ENCODE results near the gene ACTR6. TPM values are rescaled to one million over a fixed set of nuclear protein-coding genes. Genes with fewer than 3 reads are reported as not detected.
A peak's percentile ranks its signal among the peaks of the same experiment; 100 is the strongest.

ACTR6 gene
- 10 to 100 TPM; 29.5 to 34.8 TPM for total RNA-seq

DNA sequence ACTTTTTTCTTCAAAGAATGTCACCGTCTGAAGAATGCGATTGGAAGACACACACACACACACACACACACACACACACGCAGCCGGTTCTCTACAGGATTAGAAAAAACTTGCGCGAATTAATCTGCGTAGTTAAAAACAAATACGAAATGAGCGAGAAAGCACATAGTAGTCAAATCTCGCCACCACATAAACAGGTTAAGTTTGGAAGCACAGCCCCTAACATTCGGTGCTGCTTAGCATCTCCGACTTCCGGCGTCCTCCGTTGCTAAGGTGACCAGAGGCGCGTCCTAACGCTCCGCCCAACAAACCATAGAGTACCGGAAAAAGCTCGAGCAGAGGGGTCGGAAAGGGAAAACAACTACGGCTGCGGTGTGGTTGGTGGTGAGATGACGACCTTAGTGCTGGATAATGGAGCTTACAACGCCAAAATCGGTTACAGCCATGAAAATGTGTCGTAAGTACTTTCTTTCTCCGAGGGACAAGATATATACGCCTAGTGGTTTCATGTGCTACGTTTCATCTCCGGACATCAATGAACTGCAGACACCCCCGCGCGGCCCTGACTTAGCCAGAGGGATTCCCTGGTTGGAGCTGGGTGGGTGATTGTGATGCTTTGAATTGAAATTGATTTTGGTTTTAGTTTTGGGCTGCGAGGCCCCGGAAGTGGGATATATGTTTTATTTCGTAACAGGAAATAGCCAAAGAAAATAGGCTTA is at the start of gene ACTR6:
Gene ACTR6, plus strand, starts transcription at position 353 of the 719 bp plus-strand sequence. Its CDS starts 37 bp downstream, at position 390.
- Mint-ChIP-seq H3K36me3 (ENCODE audit: low read depth) (peaks cover 9% of the 10 kb centered on the region), H3K27ac (peak within 1 kb of the TSS; percentile 100), H3K27me3 (ENCODE audit: low read depth) (no peaks in the 10 kb centered on the region), H3K4me1 (ENCODE audit: low read depth) (peaks cover 30% of the 10 kb centered on the region), H3K4me3 (peak within 1 kb of the TSS; percentile 99), H3K9me3 (ENCODE audit: insufficient read depth) (no peaks in the 10 kb centered on the region)
- POLR2A ChIA-PET, result interaction anchor here (0.6 to 3.4 kb wide), 10 partner anchors 10 to 210 kb away, joined by 3 to 37 read pairs (median 4); partner anchors contain the start of genes DEPDC4 and SCYL2
- peak; percentile 81 for ATAC-seq
- DNase-seq, result peak; percentile 98
- CTCF ChIA-PET, result interaction anchor here (0.8 to 2.1 kb wide), 7 partner anchors 9 to 69 kb away, joined by 3 to 9 read pairs (median 4); no protein-coding TSS in a partner anchor

DNA sequence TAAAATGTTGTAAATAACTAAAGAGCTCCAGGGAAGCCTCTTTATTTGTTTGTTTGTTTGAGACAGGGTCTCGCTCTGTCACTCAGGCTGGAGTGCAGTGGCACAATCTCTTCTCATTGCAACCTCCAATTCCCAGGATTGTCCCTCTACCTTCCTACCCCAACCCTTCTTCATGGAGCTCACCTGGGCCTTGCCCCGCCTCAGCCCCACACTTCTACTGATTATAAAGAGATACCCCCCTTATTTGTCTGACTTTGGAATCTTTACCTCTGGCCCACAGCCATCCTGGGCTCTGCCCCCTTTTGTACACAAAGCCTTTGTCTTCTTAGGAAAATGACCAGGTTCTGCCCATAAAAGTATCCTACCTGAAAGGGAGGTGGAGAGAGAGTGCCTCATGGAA is 48.8 kb upstream of the ACTR6 start:
- ChIA-PET CTCF (interaction anchor here (1.1 kb wide), 1 partner anchor 13 kb away, joined by 3 read pairs; no protein-coding TSS in a partner anchor), POLR2A (no interaction called here)
- DNase-seq, result no peak
- Mint-ChIP-seq H3K9me3 (ENCODE audit: insufficient read depth) (no peaks in the 10 kb centered on the region), H3K4me3 (no peak overlapping the region), H3K4me1 (ENCODE audit: low read depth) (peaks cover 9% of the 10 kb centered on the region), H3K27ac (no peak overlapping the region), H3K36me3 (ENCODE audit: low read depth) (peaks cover 2% of the 10 kb centered on the region), H3K27me3 (ENCODE audit: low read depth) (no peaks in the 10 kb centered on the region)
- ATAC-seq, result no peak

DNA sequence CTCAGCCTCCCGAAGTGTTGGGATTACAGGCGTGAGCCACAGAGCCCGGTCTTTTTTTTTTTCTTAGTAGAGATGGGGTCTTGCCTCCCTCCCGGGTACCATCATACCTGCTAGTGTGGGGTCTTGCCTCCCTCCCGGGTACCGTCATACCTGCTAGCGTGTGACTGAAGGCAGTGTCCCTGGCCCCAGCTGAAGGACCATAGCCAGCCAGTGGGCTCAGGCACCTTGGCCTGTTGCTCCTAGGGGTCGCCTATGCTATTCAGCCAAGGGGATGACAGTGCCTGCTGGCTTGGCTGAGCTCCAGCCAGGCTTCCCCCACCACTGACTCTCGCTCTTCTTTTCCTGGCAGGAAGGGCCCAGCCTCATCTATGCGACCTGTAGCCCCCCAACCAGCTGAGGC is 47.5 kb upstream of the ACTR6 start:
- Mint-ChIP-seq H3K27ac (no peak overlapping the region), H3K4me3 (no peak overlapping the region), H3K9me3 (ENCODE audit: insufficient read depth) (no peaks in the 10 kb centered on the region), H3K27me3 (ENCODE audit: low read depth) (no peaks in the 10 kb centered on the region), H3K36me3 (ENCODE audit: low read depth) (peaks cover 2% of the 10 kb centered on the region), H3K4me1 (ENCODE audit: low read depth) (peaks cover 9% of the 10 kb centered on the region)
- ATAC-seq (no peak), DNase-seq (no peak)
- POLR2A ChIA-PET, result no interaction called here
- CTCF ChIA-PET, result interaction anchor here (2.1 to 2.8 kb wide), 2 partner anchors 9 to 11 kb away, joined by 21 to 44 read pairs; no protein-coding TSS in a partner anchor

DNA sequence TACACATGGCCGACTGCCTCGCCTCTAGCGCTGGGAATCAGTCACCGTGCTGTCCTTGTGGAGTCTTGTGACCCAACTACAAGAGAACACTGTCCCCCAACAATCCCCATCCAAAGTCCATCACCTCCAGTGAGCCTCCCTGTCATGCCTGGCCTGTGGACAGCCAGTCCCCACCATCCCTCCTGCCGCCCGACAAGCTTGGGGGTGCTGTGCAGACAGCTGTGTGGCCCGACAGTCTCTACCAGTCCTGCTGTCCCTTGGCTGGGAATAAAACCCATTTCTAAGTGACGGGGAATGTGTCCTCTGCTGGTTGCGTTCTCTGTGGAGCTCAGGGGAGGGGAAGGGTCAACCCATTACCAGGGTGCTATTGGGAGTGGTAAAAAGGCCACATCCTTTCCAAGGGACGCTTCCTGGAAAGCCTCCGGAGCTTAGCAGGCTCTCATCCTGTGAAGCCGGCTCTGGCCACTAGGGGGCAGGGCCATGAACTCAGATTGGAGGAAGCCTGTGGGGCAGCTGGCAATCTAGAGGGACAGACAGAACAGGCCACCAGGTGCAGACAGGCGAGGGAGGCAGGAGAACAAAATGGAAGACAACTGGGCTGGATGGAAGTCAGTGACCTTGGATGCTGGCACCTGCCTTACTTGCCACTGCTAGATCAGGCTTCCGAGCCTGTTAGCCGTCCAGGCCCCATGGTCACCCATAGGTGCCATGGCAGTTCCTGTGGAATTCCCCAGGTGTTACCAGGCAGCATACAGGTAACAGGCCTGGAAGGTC is 46.0 kb upstream of the ACTR6 start:
- ChIA-PET CTCF (interaction anchor here (0.7 to 2.8 kb wide), 23 partner anchors 8 to 250 kb away, joined by 3 to 44 read pairs (median 6); partner anchors contain the start of gene ACTR6), POLR2A (no interaction called here)
- peaks cover 2% of the 10 kb centered on the region for H3K36me3 Mint-ChIP-seq (ENCODE audit: low read depth)
- peak overlapping the region; percentile 59 for H3K27ac Mint-ChIP-seq
- no peak overlapping the region for H3K4me3 Mint-ChIP-seq
- H3K27me3 Mint-ChIP-seq (ENCODE audit: low read depth), result no peaks in the 10 kb centered on the region
- peaks cover 9% of the 10 kb centered on the region for H3K4me1 Mint-ChIP-seq (ENCODE audit: low read depth)
- DNase-seq (peak; percentile 80), ATAC-seq (peak; percentile 78)
- no peaks in the 10 kb centered on the region for H3K9me3 Mint-ChIP-seq (ENCODE audit: insufficient read depth)

DNA sequence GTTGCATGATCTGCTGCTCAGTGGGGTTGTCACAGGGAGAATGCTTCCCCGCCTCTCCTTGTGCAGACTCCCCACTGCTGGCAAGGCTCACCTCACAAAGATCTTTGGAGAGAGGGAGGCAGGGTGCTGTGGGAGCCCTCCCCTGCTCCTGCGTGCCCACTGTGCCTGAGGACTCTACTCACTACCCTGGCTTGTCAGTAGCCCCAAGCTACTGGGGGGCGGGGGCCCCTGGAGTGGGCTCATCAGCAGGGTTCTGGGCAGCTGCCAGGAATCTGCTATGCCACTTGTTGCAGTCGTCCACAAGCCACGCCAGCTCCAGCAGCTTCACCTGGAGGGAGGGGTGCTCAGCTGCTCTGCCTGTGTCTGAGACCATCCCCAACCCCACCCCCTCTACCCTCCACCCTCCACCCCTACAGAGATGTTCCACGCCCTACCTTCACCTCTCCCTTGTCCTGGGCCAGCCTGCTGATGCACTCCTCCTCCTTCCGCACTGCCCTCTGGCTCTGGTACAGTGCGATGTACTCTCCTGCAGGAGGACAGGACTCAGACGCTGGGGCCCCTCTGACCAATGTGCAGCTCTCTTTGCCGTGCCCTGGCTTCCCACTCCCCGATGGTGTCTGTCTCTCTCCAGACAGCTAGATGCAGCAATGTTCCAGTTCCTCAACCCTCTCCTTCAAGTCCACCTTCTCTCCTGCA is 43.7 kb upstream of the ACTR6 start:
- Mint-ChIP-seq H3K27me3 (ENCODE audit: low read depth) (no peaks in the 10 kb centered on the region), H3K9me3 (ENCODE audit: insufficient read depth) (no peaks in the 10 kb centered on the region), H3K4me3 (no peak overlapping the region), H3K36me3 (ENCODE audit: low read depth) (peaks cover 2% of the 10 kb centered on the region), H3K4me1 (ENCODE audit: low read depth) (peaks cover 9% of the 10 kb centered on the region), H3K27ac (peak overlapping the region; percentile 39)
- DNase-seq, result no peak
- ChIA-PET POLR2A (no interaction called here), CTCF (no interaction called here)
- ATAC-seq, result no peak

DNA sequence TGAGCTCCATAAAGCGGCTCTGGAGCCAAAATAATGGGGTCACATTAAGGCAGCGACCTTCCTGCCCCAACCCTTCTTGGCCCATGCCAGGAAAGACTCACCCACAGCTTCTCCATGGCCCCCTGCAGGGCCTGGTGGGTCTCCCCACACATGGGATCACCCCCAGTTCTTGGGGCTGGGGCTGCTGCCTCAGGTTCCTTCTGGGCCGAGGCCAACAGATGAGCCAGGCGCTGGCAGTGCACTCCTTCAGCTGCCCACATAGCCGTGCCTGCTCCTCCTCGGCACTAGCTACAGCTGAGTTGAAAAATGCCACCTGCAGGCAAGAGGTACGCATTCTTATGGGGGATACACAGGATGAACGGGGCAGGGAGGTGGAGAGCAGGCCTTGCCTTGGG is 43.2 kb upstream of the ACTR6 start:
- Mint-ChIP-seq H3K27me3 (ENCODE audit: low read depth) (no peaks in the 10 kb centered on the region), H3K27ac (peak overlapping the region; percentile 39), H3K36me3 (ENCODE audit: low read depth) (peaks cover 2% of the 10 kb centered on the region), H3K9me3 (ENCODE audit: insufficient read depth) (no peaks in the 10 kb centered on the region), H3K4me1 (ENCODE audit: low read depth) (peaks cover 9% of the 10 kb centered on the region), H3K4me3 (no peak overlapping the region)
- POLR2A ChIA-PET, result no interaction called here
- no peak for DNase-seq
- CTCF ChIA-PET, result no interaction called here
- ATAC-seq, result no peak

DNA sequence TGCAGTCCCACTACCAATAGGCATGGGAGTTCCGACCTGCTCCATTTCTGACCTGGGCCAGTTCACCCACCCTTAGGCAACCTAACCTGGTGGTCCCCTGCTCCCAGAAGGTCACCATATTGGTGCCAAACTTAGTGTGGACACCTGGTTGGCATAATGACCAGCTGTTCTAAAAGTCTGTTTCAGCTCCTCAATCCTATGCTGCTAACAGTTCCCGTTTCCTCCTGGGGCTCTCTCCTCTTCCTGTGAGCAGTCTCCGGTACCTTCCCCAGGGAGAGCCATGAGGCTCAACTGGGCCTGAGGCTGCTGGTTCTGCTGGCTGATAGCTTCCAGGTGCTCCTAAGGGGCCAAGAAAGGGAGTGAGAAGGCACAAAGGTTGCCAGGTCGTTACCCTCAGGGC is 42.1 kb upstream of the ACTR6 start:
- Mint-ChIP-seq H3K27me3 (ENCODE audit: low read depth) (no peaks in the 10 kb centered on the region), H3K4me3 (no peak overlapping the region), H3K36me3 (ENCODE audit: low read depth) (peaks cover 4% of the 10 kb centered on the region), H3K4me1 (ENCODE audit: low read depth) (peaks cover 14% of the 10 kb centered on the region), H3K9me3 (ENCODE audit: insufficient read depth) (no peaks in the 10 kb centered on the region), H3K27ac (no peak overlapping the region)
- ChIA-PET POLR2A (no interaction called here), CTCF (no interaction called here)
- ATAC-seq, result no peak
- no peak for DNase-seq

DNA sequence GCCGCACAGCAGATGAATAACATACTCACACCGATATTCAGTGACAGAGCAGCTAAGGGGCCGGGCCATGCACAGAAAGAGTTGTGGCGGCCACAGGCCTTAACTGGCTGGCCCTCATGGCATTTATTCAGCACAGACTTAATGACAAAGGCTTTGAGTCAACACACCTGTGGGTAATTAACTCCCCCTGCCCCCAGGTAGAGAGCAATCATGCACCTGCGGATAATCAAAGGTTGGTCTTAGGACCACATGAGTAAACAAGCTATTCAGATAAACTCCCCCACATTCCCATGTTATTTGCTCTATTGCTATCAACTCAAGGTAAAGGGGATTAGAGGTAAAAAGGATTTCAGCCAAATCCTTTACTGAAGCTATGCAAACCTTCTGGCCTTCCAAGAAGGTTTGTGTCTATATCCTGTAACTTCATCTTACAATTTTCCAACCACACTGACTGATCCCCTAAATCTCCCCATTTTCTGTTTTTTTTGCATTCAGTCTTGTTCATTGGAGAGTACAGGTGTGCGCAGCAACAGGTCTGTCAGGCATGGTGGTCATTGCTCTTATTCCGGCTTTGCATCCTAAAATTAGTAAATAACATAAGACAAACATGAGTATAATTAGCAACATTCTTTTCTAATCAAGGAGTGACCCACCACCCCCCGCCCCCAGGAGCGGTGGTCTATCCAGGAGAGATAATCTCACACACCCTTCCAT is 41.1 kb upstream of the ACTR6 start:
- CTCF ChIA-PET, result no interaction called here
- peaks cover 2% of the 10 kb centered on the region for H3K36me3 Mint-ChIP-seq (ENCODE audit: low read depth)
- no peaks in the 10 kb centered on the region for H3K9me3 Mint-ChIP-seq (ENCODE audit: insufficient read depth)

DNA sequence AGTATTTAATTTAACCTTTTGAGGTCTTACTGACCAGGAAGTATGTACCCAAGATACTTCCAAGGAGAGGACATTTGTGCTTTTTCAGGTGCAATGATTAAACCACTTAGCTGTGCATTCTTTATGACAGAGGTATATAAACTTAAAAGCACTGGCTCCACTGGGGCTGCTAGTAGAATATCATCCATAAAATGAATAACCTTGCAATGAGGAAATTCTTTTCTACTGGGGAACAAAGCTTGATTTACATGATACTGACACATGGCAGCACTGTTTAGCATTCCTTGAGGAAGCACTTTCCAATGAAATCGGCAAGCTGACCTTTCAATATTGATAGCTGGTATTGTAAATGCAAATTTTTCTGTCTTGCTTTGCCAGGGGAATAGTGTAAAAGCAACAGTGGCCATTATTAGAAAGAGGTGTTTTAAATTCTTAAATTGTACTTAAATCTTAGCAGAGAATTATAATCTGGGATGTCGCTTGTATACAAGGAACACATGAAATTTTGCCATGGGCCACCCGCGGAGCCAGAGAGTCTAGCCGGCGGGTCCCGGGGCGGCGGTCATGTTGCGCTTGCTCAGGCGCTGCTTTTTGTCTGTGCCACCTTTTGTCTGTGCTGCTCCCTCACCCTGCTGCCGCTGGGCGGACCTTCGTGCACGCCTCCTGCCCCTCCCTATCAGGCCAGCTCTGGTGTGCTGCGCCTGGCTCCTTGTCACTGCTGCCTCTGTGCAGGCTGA is 37.0 kb upstream of the ACTR6 start:
- ATAC-seq, result peak; percentile 100
- H3K4me3 Mint-ChIP-seq, result peak overlapping the region; percentile 65
- H3K4me1 Mint-ChIP-seq (ENCODE audit: low read depth), result peaks cover 15% of the 10 kb centered on the region
- ChIA-PET POLR2A (interaction anchor here (2.5 kb wide), 1 partner anchor 37 kb away, joined by 11 read pairs; the partner anchor contains the start of gene ACTR6), CTCF (interaction anchor here (0.7 to 4.6 kb wide), 4 partner anchors 9 to 241 kb away, joined by 4 to 44 read pairs (median 5); no protein-coding TSS in a partner anchor)
- no peaks in the 10 kb centered on the region for H3K9me3 Mint-ChIP-seq (ENCODE audit: insufficient read depth)
- H3K27ac Mint-ChIP-seq, result peak overlapping the region; percentile 34
- peaks cover 4% of the 10 kb centered on the region for H3K36me3 Mint-ChIP-seq (ENCODE audit: low read depth)
- H3K27me3 Mint-ChIP-seq (ENCODE audit: low read depth), result no peaks in the 10 kb centered on the region
- peak; percentile 83 for DNase-seq

More for the DNA sequence above, 41.1 kb upstream of the ACTR6 start:
- Mint-ChIP-seq H3K4me1 (ENCODE audit: low read depth) (peaks cover 21% of the 10 kb centered on the region), H3K4me3 (no peak overlapping the region), H3K27ac (no peak overlapping the region), H3K27me3 (ENCODE audit: low read depth) (no peaks in the 10 kb centered on the region)
- POLR2A ChIA-PET, result no interaction called here
- ATAC-seq, result no peak
- DNase-seq, result no peak

DNA sequence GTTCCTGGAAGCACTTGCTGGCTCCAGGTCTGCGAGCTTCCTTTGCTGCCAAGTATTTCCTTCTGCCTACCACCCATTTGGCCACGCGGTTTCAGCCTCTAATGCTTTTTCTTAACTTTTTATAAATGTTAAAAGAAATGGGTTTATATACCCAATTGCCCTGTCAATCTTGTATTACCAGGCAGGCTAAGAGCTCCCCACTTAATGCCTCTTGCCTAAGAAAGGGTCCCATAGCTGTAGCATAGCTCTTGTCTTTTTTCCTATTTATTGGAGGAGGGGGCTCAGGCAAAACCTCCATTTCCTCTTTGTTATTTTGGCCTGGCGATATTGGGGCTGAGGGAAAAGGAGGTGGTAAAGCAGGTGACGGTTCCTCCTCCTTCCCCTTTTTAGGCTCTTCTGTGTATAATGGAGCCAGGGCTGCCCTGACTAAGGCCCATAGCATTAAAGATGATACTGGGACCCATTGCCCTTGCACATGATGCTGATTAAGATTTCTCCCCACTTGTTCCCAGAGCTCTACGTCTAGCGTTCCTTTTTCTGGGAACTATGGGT is 36.4 kb upstream of the ACTR6 start:
- peaks cover 15% of the 10 kb centered on the region for H3K4me1 Mint-ChIP-seq (ENCODE audit: low read depth)
- ATAC-seq (peak; percentile 16), DNase-seq (no peak)
- peaks cover 4% of the 10 kb centered on the region for H3K36me3 Mint-ChIP-seq (ENCODE audit: low read depth)
- H3K27ac Mint-ChIP-seq, result peak overlapping the region; percentile 34
- no peaks in the 10 kb centered on the region for H3K27me3 Mint-ChIP-seq (ENCODE audit: low read depth)
- ChIA-PET CTCF (interaction anchor here (0.7 to 4.6 kb wide), 4 partner anchors 10 to 241 kb away, joined by 4 to 44 read pairs (median 5); no protein-coding TSS in a partner anchor), POLR2A (interaction anchor here (2.5 kb wide), 1 partner anchor 36 kb away, joined by 11 read pairs; the partner anchor contains the start of gene ACTR6)
- no peaks in the 10 kb centered on the region for H3K9me3 Mint-ChIP-seq (ENCODE audit: insufficient read depth)
- H3K4me3 Mint-ChIP-seq, result peak overlapping the region; percentile 65
